B cell (primary cell): ENCODE measurements around the gene RTN4IP1. TPM values are rescaled to one million over a fixed set of nuclear protein-coding genes. Genes with fewer than 3 reads are reported as not detected.

ENCODE experiments used
- ATAC-seq: fragments of 200-7000 bp; cut with Tn5 transposase; one replicate; pipeline ENCODE4 v1.10.0; 2021; ENCODE audit warnings: low read depth, mild to moderate bottlenecking, moderate number of reproducible peaks, moderate library complexity
- CTCF ChIA-PET: fragments of 350-600 bp; sonication (Branson Sonifier 250); formaldehyde crosslinking; loops from one replicate; lab custom pipeline; 2021; ENCODE audit warnings: antibody characterized with exemption, inconsistent platforms; lab: Charles Lee
- POLR2A ChIA-PET: fragments of 350-600 bp; sonication (Branson Sonifier 250); formaldehyde crosslinking; loops from one replicate; lab custom pipeline; 2021; ENCODE audit warnings: antibody characterized with exemption; lab: Charles Lee
- DNase-seq: peaks from one replicate; pipeline ENCODE4 v3.0.0; 2013
- H2AFZ ChIP-seq: 2 replicates; pipeline ENCODE4 v1.6.1; 2012; ENCODE audit warnings: mild to moderate bottlenecking, low read depth, low read length; ENCODE audit not compliant: insufficient read depth, poor library complexity, severe bottlenecking
- H3K27ac ChIP-seq, 2 donors: 1 replicate in 1 of 2; 2 replicates in 1 of 2; pipeline ENCODE4 v1.5.1; 2012 to 2013; ENCODE audit warnings: low read length in 2 of 2, mild to moderate bottlenecking in 2 of 2, moderate library complexity in 1 of 2
- H3K27me3 ChIP-seq, 4 experiments: fragments of 200-600 bp in 1 of 4; sonication (generic) in 1 of 4; replicated peaks in 1 of 4; 1 replicate in 2 of 4; 2 replicates in 2 of 4; pipeline versions ENCODE4 v1.6.1 to v1.7.0; 2013 to 2016; ENCODE audit warnings: low read length in 3 of 4, mild to moderate bottlenecking in 2 of 4, mixed read lengths in 1 of 4, moderate library complexity in 1 of 4; ENCODE audit not compliant: insufficient read depth in 4 of 4, control insufficient read depth in 3 of 4; ENCODE audit errors: control extremely low read depth in 1 of 4
- H3K36me3 ChIP-seq, 2 experiments: replicated peaks in 1 of 2; 1 replicate in 1 of 2; 2 replicates in 1 of 2; pipeline versions ENCODE4 v1.6.1 to v1.7.1; 2013; ENCODE audit warnings: low read length in 1 of 2; ENCODE audit not compliant: insufficient read depth in 2 of 2, control insufficient read depth in 1 of 2; ENCODE audit errors: control extremely low read depth in 1 of 2, extremely low read depth in 1 of 2
- H3K4me1 ChIP-seq, 2 donors: fragments of 200-600 bp in 1 of 2; sonication (generic) in 1 of 2; 1 replicate in 1 of 2; 2 replicates in 1 of 2; pipeline versions ENCODE4 v1.5.1 to v1.6.1; 2013 to 2017; ENCODE audit warnings: low read length in 2 of 2; ENCODE audit not compliant: control insufficient read depth in 2 of 2, insufficient read depth in 2 of 2
- H3K4me2 ChIP-seq: replicated peaks from 2 replicates; pipeline ENCODE3; 2012; ENCODE audit warnings: mild to moderate bottlenecking, low read depth, low read length; ENCODE audit not compliant: poor library complexity, severe bottlenecking
- H3K4me3 ChIP-seq, 5 experiments: fragments of 200-600 bp in 1 of 5; sonication (generic) in 1 of 5; 1 replicate in 3 of 5; 2 replicates in 2 of 5; pipeline versions ENCODE4 v1.5.1 to v1.7.0; 2011 to 2016; ENCODE audit warnings: low read length in 4 of 5, mild to moderate bottlenecking in 4 of 5, low read depth in 2 of 5, control low read depth in 1 of 5, moderate library complexity in 1 of 5; ENCODE audit not compliant: insufficient read depth in 1 of 5; ENCODE audit errors: control extremely low read depth in 1 of 5, extremely low read depth in 1 of 5
- H3K79me2 ChIP-seq: fragments of 200-600 bp; sonication (generic); one replicate; pipeline ENCODE4 v1.6.0; 2016; ENCODE audit warnings: low read length; ENCODE audit not compliant: control insufficient read depth, insufficient read depth
- H3K9ac ChIP-seq: fragments of 200-600 bp; sonication (generic); 2 replicates; pipeline ENCODE4 v1.6.1; 2017; ENCODE audit warnings: mild to moderate bottlenecking, low read length, moderate library complexity
- H3K9me3 ChIP-seq, 3 donors: one replicate each; pipeline versions ENCODE4 v1.6.1 to v1.7.1; 2013; ENCODE audit warnings: low read length in 2 of 3; ENCODE audit not compliant: control insufficient read depth in 2 of 3, insufficient read depth in 1 of 3; ENCODE audit errors: control extremely low read depth in 1 of 3
- H4K20me1 ChIP-seq: 2 replicates; pipeline ENCODE4 v1.6.0; 2012; ENCODE audit warnings: mild to moderate bottlenecking, low read length; ENCODE audit not compliant: insufficient read depth, control insufficient read depth, poor library complexity, severe bottlenecking
- H3K27ac Mint-ChIP-seq: one replicate; pipeline ENCODE4 v1.8.0; 2021; ENCODE audit warnings: mixed read lengths
- H3K27me3 Mint-ChIP-seq: one replicate; pipeline ENCODE4 v1.8.0; 2021; ENCODE audit warnings: mixed read lengths
- H3K4me1 Mint-ChIP-seq: one replicate; pipeline ENCODE4 v1.8.0; 2021; ENCODE audit warnings: mixed read lengths
- H3K4me3 Mint-ChIP-seq: one replicate; pipeline ENCODE4 v1.8.0; 2021; ENCODE audit warnings: mixed read lengths
- H3K9me3 Mint-ChIP-seq: one replicate; pipeline ENCODE4 v1.8.0; 2022; ENCODE audit warnings: mixed read lengths; ENCODE audit not compliant: insufficient read depth
- CTCF ChIP-seq: fragments of 200-600 bp; IDR thresholded peaks from one replicate; pipeline ENCODE4 v1.8.0; 2022; ENCODE audit warnings: antibody characterized with exemption, mild to moderate bottlenecking
- EZH2 ChIP-seq: IDR thresholded peaks from 2 replicates; pipeline ENCODE4 v1.6.1; 2012; ENCODE audit warnings: borderline replicate concordance, low read depth, mild to moderate bottlenecking, moderate library complexity, low read length; ENCODE audit not compliant: insufficient read depth, poor library complexity, severe bottlenecking
- WGBS: methylation state at CpG from one replicate; pipeline ENCODE4 v1.1.5; 2013; ENCODE audit warnings: missing lambda C conversion rate; ENCODE audit not compliant: insufficient coverage; 5-methylcytosine and 5-hydroxymethylcytosine counted together
- intact Hi-C: fragments of 100-400 bp; cut with micrococcal nuclease; formaldehyde crosslinking; loops from one replicate; pipeline ENCODE4 v1.10.0; 2022
- polyA plus RNA-seq: library from polyadenylated mRNA; depleted of rRNA; stranded (reverse); fragments of >200 nt; gene quantifications from 2 replicates; pipeline ENCODE4 v1.2.3, GENCODE V29; 2012
- total RNA-seq, 2 donors: library from RNA; stranded (reverse); fragments of 120-200 nt in 1 of 2; gene quantifications; 1 replicate in 1 of 2; 2 replicates in 1 of 2; pipeline versions ENCODE4 v1.2.3 to v1.2.4, GENCODE V29; 2013 to 2022

RTN4IP1 gene
- total and polyA plus RNA-seq, 2 donors (not counting 1 experiment from before 2014, with no cell fraction given) = 9.4 to 12.1 TPM

DNA sequence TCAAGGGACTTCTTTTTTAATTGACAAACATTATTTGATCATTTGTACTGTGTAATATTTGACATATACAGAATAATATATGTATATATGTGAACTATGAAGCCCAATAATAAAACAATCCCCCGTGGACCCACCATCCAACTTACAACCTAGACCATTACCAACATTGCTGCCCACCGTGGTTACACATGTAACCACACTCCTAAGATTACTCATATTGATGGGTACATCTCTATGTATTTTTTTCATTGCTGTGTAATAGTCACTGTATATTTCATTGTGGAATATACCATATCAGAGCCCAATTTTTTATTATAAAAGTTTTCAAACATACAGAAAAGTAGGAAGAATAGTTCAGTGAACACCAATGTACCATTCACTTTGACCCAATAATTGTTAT lies 94.3 kb downstream of the RTN4IP1 start:
- no CpG with 5 or more reads among the region's 2 CpGs for WGBS
- H3K9ac ChIP-seq = no peak overlapping the region
- H3K36me3 ChIP-seq = peaks cover 16 to 63% of the 10 kb centered on the region in 2 experiments
- ATAC-seq (no peak), DNase-seq (no peak)
- peaks cover 77% of the 10 kb centered on the region for H3K4me1 Mint-ChIP-seq
- H3K27me3 Mint-ChIP-seq = no peaks in the 10 kb centered on the region
- H2AFZ ChIP-seq = no peak overlapping the region
- H3K27me3 ChIP-seq = no peaks in the 10 kb centered on the region
- peak overlapping the region; percentile 59 for H3K27ac Mint-ChIP-seq
- H3K27ac ChIP-seq = peak overlapping the region in 1 of 2 donors; percentile 68
- H3K79me2 ChIP-seq = peaks cover 41% of the 10 kb centered on the region
- ChIA-PET CTCF (interaction anchor here (1.0 to 3.3 kb wide), 6 partner anchors 8 to 444 kb away, joined by 3 to 11 read pairs (median 4); no protein-coding TSS in a partner anchor), POLR2A (interaction anchor here (1.2 kb wide), 1 partner anchor 12 kb away, joined by 3 read pairs; no protein-coding TSS in a partner anchor)
- H3K4me2 ChIP-seq = no peak overlapping the region
- H3K4me1 ChIP-seq = peaks cover 44 to 49% of the 10 kb centered on the region in 2 donors
- no peaks in the 10 kb centered on the region for H3K9me3 ChIP-seq
- intact Hi-C loops = no loop called here
- no peaks in the 10 kb centered on the region for H4K20me1 ChIP-seq
- H3K4me3 Mint-ChIP-seq = no peak overlapping the region
- no peak overlapping the region for H3K4me3 ChIP-seq
- TF ChIP-seq EZH2 (no peak), CTCF (no peak)
- H3K9me3 Mint-ChIP-seq = no peaks in the 10 kb centered on the region

DNA sequence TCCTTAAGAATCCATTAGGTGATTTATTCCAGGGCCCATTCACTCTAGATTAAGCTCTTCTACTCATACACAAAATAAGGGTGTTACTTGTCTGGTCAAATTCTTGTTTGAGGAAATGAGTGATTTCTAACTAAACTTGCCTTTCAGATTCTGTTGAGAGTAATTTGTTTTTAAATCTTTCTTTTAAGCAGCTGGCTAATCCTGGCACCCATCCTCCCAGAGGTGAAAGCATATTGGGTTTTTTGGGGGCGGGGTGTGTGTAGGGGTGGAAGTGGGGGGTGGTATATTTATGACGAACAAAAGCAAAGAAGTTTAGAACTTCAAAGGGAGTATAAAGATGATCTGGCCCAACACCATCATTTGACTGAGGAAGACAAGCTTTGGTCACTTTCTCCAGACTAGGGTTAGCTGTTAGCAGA lies 94.7 kb downstream of the RTN4IP1 start:
- ChIA-PET POLR2A (interaction anchor here (1.0 to 1.2 kb wide), 2 partner anchors 9 to 12 kb away, joined by 3 read pairs; no protein-coding TSS in a partner anchor), CTCF (interaction anchor here (0.8 to 3.3 kb wide), 8 partner anchors 8 to 445 kb away, joined by 3 to 11 read pairs (median 4); no protein-coding TSS in a partner anchor)
- WGBS = no CpG with 5 or more reads among the region's 2 CpGs
- H3K9ac ChIP-seq = no peak overlapping the region
- H4K20me1 ChIP-seq = no peaks in the 10 kb centered on the region
- intact Hi-C loops = no loop called here
- DNase-seq (no peak), ATAC-seq (peak; percentile 14)
- H2AFZ ChIP-seq = no peak overlapping the region
- peaks cover 41% of the 10 kb centered on the region for H3K79me2 ChIP-seq
- peak overlapping the region in 1 of 2 donors; percentile 68 for H3K27ac ChIP-seq
- H3K27me3 Mint-ChIP-seq = no peaks in the 10 kb centered on the region
- H3K4me3 Mint-ChIP-seq = no peak overlapping the region
- peaks cover 76% of the 10 kb centered on the region for H3K4me1 Mint-ChIP-seq
- no peaks in the 10 kb centered on the region for H3K9me3 ChIP-seq
- peak overlapping the region; percentile 86 for H3K27ac Mint-ChIP-seq
- H3K27me3 ChIP-seq = no peaks in the 10 kb centered on the region
- no peak for TF ChIP-seq CTCF
- TF ChIP-seq EZH2 = no peak
- H3K4me1 ChIP-seq = peaks cover 41 to 45% of the 10 kb centered on the region in 2 donors
- peaks cover 18 to 64% of the 10 kb centered on the region in 2 experiments for H3K36me3 ChIP-seq
- H3K4me3 ChIP-seq = no peak overlapping the region
- H3K4me2 ChIP-seq = no peak overlapping the region
- H3K9me3 Mint-ChIP-seq = no peaks in the 10 kb centered on the region
